WERI-Rb-1 (cell line): Measurements from ENCODE around the gene ROCK2.

Experiments
- DNase-seq: peaks from one replicate; pipeline ENCODE4 v3.0.0-alpha.2; 2020
- H3K27ac ChIP-seq: fragments of 250-450 bp; sonication (Bioruptor Pico); 2 replicates; pipeline ENCODE4 v1.5.1; 2020; ENCODE audit warnings: mild to moderate bottlenecking, moderate library complexity
- H3K27me3 ChIP-seq: fragments of 250-450 bp; sonication (Bioruptor Pico); 2 replicates; pipeline ENCODE4 v1.5.1; 2021; ENCODE audit warnings: mild to moderate bottlenecking, low read depth, moderate library complexity; ENCODE audit not compliant: insufficient read depth, severe bottlenecking
- H3K36me3 ChIP-seq: fragments of 250-450 bp; sonication (Bioruptor Pico); 2 replicates; pipeline ENCODE4 v1.5.1; 2020; ENCODE audit warnings: mild to moderate bottlenecking, moderate library complexity
- H3K4me3 ChIP-seq: 2 replicates; pipeline ENCODE4 v1.5.1; 2011; ENCODE audit warnings: low read depth, mild to moderate bottlenecking, control low read depth, low read length
- H3K9me3 ChIP-seq: fragments of 250-450 bp; sonication (Bioruptor Pico); 2 replicates; pipeline ENCODE4 v1.5.1; 2021; ENCODE audit warnings: mild to moderate bottlenecking, moderate library complexity; ENCODE audit not compliant: severe bottlenecking
- CTCF ChIP-seq: IDR thresholded peaks from 2 replicates; pipeline ENCODE4 v1.5.1; 2011; ENCODE audit warnings: low read depth, mild to moderate bottlenecking, control low read depth, inconsistent platforms, low read length

Gene ROCK2

GRCh38 chr2:11245322-11245721 lies 99.1 kb downstream of the ROCK2 start:
- TF ChIP-seq CTCF = no peak
- H3K36me3 ChIP-seq = peaks cover 20% of the 10 kb centered on the region
- H3K4me3 ChIP-seq = no peak overlapping the region
- H3K27ac ChIP-seq = no peak overlapping the region
- no peaks in the 10 kb centered on the region for H3K9me3 ChIP-seq
- no peak for DNase-seq
- H3K27me3 ChIP-seq = no peaks in the 10 kb centered on the region

- DNase-seq = no peak
- Histone ChIP-seq H3K4me3 (no peak overlapping the region), H3K27ac (no peak overlapping the region), H3K36me3 (peaks cover 17% of the 10 kb centered on the region), H3K9me3 (no peaks in the 10 kb centered on the region), H3K27me3 (no peaks in the 10 kb centered on the region)
- no peak for TF ChIP-seq CTCF
Observed at GRCh38 chr2:11244091-11244826, 100.2 kb downstream of the ROCK2 start.

GRCh38 chr2:11243512-11243911 lies 100.9 kb downstream of the ROCK2 start:
- Histone ChIP-seq H3K4me3 (no peak overlapping the region), H3K9me3 (no peaks in the 10 kb centered on the region), H3K27me3 (no peaks in the 10 kb centered on the region), H3K27ac (no peak overlapping the region), H3K36me3 (peaks cover 17% of the 10 kb centered on the region)
- no peak for DNase-seq
- no peak for TF ChIP-seq CTCF

GRCh38 chr2:11242542-11243174 lies 101.8 kb downstream of the ROCK2 start:
- H3K36me3 ChIP-seq = peaks cover 15% of the 10 kb centered on the region

GRCh38 chr2:11241412-11242203 lies 102.8 kb downstream of the ROCK2 start:
- TF ChIP-seq CTCF = no peak
- no peaks in the 10 kb centered on the region for H3K9me3 ChIP-seq

More at GRCh38 chr2:11242542-11243174, 101.8 kb downstream of the ROCK2 start:
- no peak overlapping the region for H3K4me3 ChIP-seq
- no peak for DNase-seq
- H3K9me3 ChIP-seq = no peaks in the 10 kb centered on the region
- no peak overlapping the region for H3K27ac ChIP-seq
- no peaks in the 10 kb centered on the region for H3K27me3 ChIP-seq
- no peak for TF ChIP-seq CTCF

More at GRCh38 chr2:11241412-11242203, 102.8 kb downstream of the ROCK2 start:
- Histone ChIP-seq H3K27ac (no peak overlapping the region), H3K36me3 (0 out of 2 replicates have a peak, but pooled peaks cover 5% of the 10 kb centered on the region), H3K4me3 (no peak overlapping the region), H3K27me3 (no peaks in the 10 kb centered on the region)
- DNase-seq = no peak
